Neural cell (in vitro differentiated cells): Measurements from ENCODE around the gene ETF1. TPM values are rescaled to one million over a fixed set of nuclear protein-coding genes. Genes with fewer than 3 reads are reported as not detected.

Source experiments
- H2AFZ ChIP-seq: fragments of 200-600, 300-800 bp; sonication (generic), shearing (Covaris generic); 2 replicates; pipeline ENCODE4 v1.6.0; 2014; ENCODE audit warnings: low read depth, mild to moderate bottlenecking, antibody characterized with exemption, low read length, moderate library complexity
- H3F3A ChIP-seq: fragments of 200-600 bp; shearing (Covaris generic); 2 replicates; pipeline ENCODE4 v1.6.1; 2016; ENCODE audit warnings: mild to moderate bottlenecking, moderate library complexity, mixed read lengths, antibody characterized with exemption, low read length; ENCODE audit not compliant: insufficient read depth, poor library complexity, severe bottlenecking
- H3K27ac ChIP-seq: fragments of 200-600, 300-800 bp; sonication (generic), shearing (Covaris generic); 2 replicates; pipeline ENCODE4 v1.5.1; 2014; ENCODE audit warnings: mild to moderate bottlenecking, low read length, moderate library complexity
- H3K27me3 ChIP-seq: fragments of 300-800, 200-600 bp; sonication (generic), shearing (Covaris generic); 2 replicates; pipeline ENCODE4 v1.6.0; 2014; ENCODE audit warnings: mild to moderate bottlenecking, low read depth, low read length, moderate library complexity; ENCODE audit not compliant: insufficient read depth
- H3K36me3 ChIP-seq: fragments of 300-800, 200-600 bp; sonication (generic), shearing (Covaris generic); 2 replicates; pipeline ENCODE4 v1.5.1; 2014; ENCODE audit warnings: mild to moderate bottlenecking, antibody characterized with exemption, low read length, moderate library complexity; ENCODE audit not compliant: insufficient read depth
- H3K4me2 ChIP-seq: fragments of 300-800, 200-600 bp; sonication (generic), shearing (Covaris generic); 2 replicates; pipeline ENCODE4 v1.6.0; 2014; ENCODE audit warnings: mild to moderate bottlenecking, low read length
- H3K4me3 ChIP-seq: fragments of 300-800, 200-600 bp; sonication (generic), shearing (Covaris generic); 2 replicates; pipeline ENCODE4 v1.5.1; 2014; ENCODE audit warnings: mild to moderate bottlenecking, low read length, moderate library complexity
- H3K79me2 ChIP-seq: fragments of 200-600 bp; shearing (Covaris generic); replicated peaks from 2 replicates; pipeline ENCODE4 v1.6.0; 2014; ENCODE audit warnings: mild to moderate bottlenecking, low read length, moderate library complexity; ENCODE audit not compliant: insufficient read depth
- H3K9ac ChIP-seq: fragments of 300-800, 200-600 bp; sonication (generic), shearing (Covaris generic); 2 replicates; pipeline ENCODE4 v1.6.1; 2016; ENCODE audit warnings: mild to moderate bottlenecking, low read length, mixed read lengths
- H3K9me2 ChIP-seq: fragments of 200-600 bp; shearing (Covaris generic); 2 replicates; pipeline ENCODE4 v1.6.1; 2016; ENCODE audit warnings: mild to moderate bottlenecking, low read length, mixed read lengths; ENCODE audit not compliant: insufficient read depth
- H3K9me3 ChIP-seq: fragments of 200-600, 300-800 bp; sonication (generic), shearing (Covaris generic); 2 replicates; pipeline ENCODE4 v1.6.1; 2016; ENCODE audit warnings: mild to moderate bottlenecking, mixed run types, low read length, moderate library complexity, mixed read lengths
- H4K20me1 ChIP-seq: fragments of 200-600 bp; shearing (Covaris generic); 2 replicates; pipeline ENCODE4 v1.6.1; 2016; ENCODE audit warnings: mild to moderate bottlenecking, mixed run types; ENCODE audit not compliant: insufficient read depth
- EP300 ChIP-seq: fragments of 450-650 bp; conservative IDR thresholded peaks from 2 replicates; pipeline ENCODE4 v1.6.1; 2014; ENCODE audit warnings: antibody characterized with exemption, mild to moderate bottlenecking, moderate library complexity; ENCODE audit not compliant: poor library complexity, severe bottlenecking
- EZH2 ChIP-seq: fragments of 200-600, 300-800 bp; shearing (Covaris generic), sonication (generic); IDR thresholded peaks from 2 replicates; pipeline ENCODE4 v1.6.1; 2014; ENCODE audit warnings: antibody characterized with exemption, low read length, borderline replicate concordance, mild to moderate bottlenecking; ENCODE audit not compliant: insufficient read depth, poor library complexity, severe bottlenecking
- MXI1 ChIP-seq: fragments of 450-650 bp; conservative IDR thresholded peaks from 2 replicates; pipeline ENCODE4 v1.6.1; 2014; ENCODE audit warnings: antibody characterized with exemption, mild to moderate bottlenecking; ENCODE audit not compliant: poor library complexity, severe bottlenecking
- POLR2AphosphoS5 ChIP-seq: IDR thresholded peaks from 2 replicates; pipeline ENCODE4 v1.6.1; 2012
- RAD21 ChIP-seq: fragments of 450-650 bp; conservative IDR thresholded peaks from 2 replicates; pipeline ENCODE4 v1.6.1; 2014; ENCODE audit warnings: antibody characterized with exemption, mild to moderate bottlenecking, moderate library complexity
- REST ChIP-seq: IDR thresholded peaks from 2 replicates; pipeline ENCODE4 v1.6.1; 2012; ENCODE audit warnings: borderline replicate concordance
- SMC3 ChIP-seq: fragments of 450-650 bp; conservative IDR thresholded peaks from 2 replicates; pipeline ENCODE4 v1.6.1; 2014; ENCODE audit warnings: antibody characterized with exemption, mild to moderate bottlenecking, moderate library complexity; ENCODE audit not compliant: poor library complexity
- TAF1 ChIP-seq: IDR thresholded peaks from 2 replicates; pipeline ENCODE4 v1.6.1; 2012; ENCODE audit warnings: low read depth
- polyA plus RNA-seq: library from polyadenylated mRNA; depleted of rRNA; stranded (reverse); fragments of >200 nt; gene quantifications from 2 replicates; pipeline ENCODE4 v1.2.3, GENCODE V29; 2014
- TF ChIP-seq, protein P1 (sequence below): fragments of 450-650 bp; IDR thresholded peaks from 2 replicates; pipeline ENCODE4 v1.5.1; 2014; ENCODE audit warnings: antibody characterized with exemption, mild to moderate bottlenecking, moderate library complexity; ENCODE audit not compliant: poor library complexity, severe bottlenecking

ETF1 gene
- polyA plus RNA-seq, 1 donor from 2014 or later = 62.1 TPM

DNA sequence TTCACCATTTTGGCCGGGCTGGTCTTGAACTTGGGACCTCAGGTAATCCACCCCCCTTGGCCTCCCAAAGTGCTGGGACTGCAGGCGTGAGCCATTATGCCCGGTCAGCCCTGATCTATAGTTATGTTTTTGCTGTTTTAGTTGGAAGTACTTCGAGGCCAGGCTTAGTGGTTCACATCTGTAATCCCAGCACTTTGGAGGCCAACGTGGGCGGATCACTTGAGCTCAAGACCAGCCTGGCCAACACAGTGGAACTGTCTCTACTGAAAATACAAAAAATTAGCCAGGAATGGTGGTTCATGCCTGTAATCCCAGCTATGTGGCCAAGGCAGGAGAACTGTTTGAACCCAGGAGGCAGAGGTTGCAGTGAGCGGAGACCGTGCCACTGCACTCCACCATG is 30.2 kb upstream of the ETF1 start:
- Histone ChIP-seq H3K27ac (no peak overlapping the region), H3K36me3 (no peaks in the 10 kb centered on the region), H2AFZ (no peak overlapping the region), H3K79me2 (peaks cover 21% of the 10 kb centered on the region), H3K27me3 (no peaks in the 10 kb centered on the region), H3K9me2 (no peaks in the 10 kb centered on the region), H4K20me1 (no peaks in the 10 kb centered on the region), H3K4me2 (no peak overlapping the region), H3K4me3 (peak overlapping the region; percentile 94), H3F3A (no peaks in the 10 kb centered on the region), H3K9me3 (no peaks in the 10 kb centered on the region), H3K9ac (no peak overlapping the region)
- TF ChIP-seq TAF1 (no peak), SMC3 (no peak)

DNA sequence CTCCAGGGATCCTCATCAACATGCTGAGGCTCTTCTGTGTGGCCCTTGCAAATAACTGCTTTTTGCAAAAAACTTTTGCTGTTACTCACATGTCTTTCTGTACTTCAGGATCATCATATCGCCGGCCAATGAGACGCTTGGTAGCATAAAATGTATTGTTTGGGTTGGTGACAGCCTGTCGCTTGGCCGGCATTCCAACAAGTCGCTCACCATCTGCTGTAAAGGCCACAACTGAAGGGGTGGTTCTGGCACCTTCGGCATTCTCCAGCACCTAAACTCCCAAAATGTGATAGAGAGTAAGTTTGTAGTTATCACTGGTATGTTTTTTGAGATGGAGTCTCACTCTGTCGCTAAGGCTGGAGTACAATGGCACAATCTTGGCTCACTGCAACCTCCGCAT is 27.8 kb upstream of the ETF1 start:
- Histone ChIP-seq H3K36me3 (peaks cover 4% of the 10 kb centered on the region), H3K9ac (no peak overlapping the region), H3K27ac (no peak overlapping the region), H3K4me2 (no peak overlapping the region), H3K9me3 (no peaks in the 10 kb centered on the region), H3K27me3 (no peaks in the 10 kb centered on the region), H3K79me2 (peaks cover 21% of the 10 kb centered on the region), H2AFZ (no peak overlapping the region), H4K20me1 (no peaks in the 10 kb centered on the region), H3F3A (no peaks in the 10 kb centered on the region), H3K9me2 (no peaks in the 10 kb centered on the region), H3K4me3 (no peak overlapping the region)
- no peak for TF ChIP-seq EZH2
- no peak for TF ChIP-seq SMC3
- TF ChIP-seq REST = no peak
- TF ChIP-seq TAF1 = no peak
- no peak for TF ChIP-seq MXI1
- no peak for TF ChIP-seq RAD21
- TF ChIP-seq EP300 = no peak
- no peak for TF ChIP-seq POLR2AphosphoS5
- TF ChIP-seq, protein P1, sequence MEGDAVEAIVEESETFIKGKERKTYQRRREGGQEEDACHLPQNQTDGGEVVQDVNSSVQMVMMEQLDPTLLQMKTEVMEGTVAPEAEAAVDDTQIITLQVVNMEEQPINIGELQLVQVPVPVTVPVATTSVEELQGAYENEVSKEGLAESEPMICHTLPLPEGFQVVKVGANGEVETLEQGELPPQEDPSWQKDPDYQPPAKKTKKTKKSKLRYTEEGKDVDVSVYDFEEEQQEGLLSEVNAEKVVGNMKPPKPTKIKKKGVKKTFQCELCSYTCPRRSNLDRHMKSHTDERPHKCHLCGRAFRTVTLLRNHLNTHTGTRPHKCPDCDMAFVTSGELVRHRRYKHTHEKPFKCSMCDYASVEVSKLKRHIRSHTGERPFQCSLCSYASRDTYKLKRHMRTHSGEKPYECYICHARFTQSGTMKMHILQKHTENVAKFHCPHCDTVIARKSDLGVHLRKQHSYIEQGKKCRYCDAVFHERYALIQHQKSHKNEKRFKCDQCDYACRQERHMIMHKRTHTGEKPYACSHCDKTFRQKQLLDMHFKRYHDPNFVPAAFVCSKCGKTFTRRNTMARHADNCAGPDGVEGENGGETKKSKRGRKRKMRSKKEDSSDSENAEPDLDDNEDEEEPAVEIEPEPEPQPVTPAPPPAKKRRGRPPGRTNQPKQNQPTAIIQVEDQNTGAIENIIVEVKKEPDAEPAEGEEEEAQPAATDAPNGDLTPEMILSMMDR = no peak

- Histone ChIP-seq H3K9me3 (no peaks in the 10 kb centered on the region), H3K4me2 (no peak overlapping the region), H3F3A (no peaks in the 10 kb centered on the region), H3K27ac (no peak overlapping the region), H3K9ac (no peak overlapping the region), H3K9me2 (no peaks in the 10 kb centered on the region), H3K36me3 (peaks cover 4% of the 10 kb centered on the region), H3K27me3 (no peaks in the 10 kb centered on the region), H2AFZ (no peak overlapping the region), H3K4me3 (no peak overlapping the region), H3K79me2 (peaks cover 24% of the 10 kb centered on the region), H4K20me1 (no peaks in the 10 kb centered on the region)
- no peak for TF ChIP-seq POLR2AphosphoS5
- TF ChIP-seq, protein P1 = no peak
- TF ChIP-seq MXI1 = no peak
- TF ChIP-seq REST = no peak
- TF ChIP-seq EP300 = no peak
- no peak for TF ChIP-seq EZH2
- no peak for TF ChIP-seq SMC3
- no peak for TF ChIP-seq RAD21
- no peak for TF ChIP-seq TAF1
Observed at GRCh38 chr5:138569782-138570181, 26.7 kb upstream of the ETF1 start.
